HEK293 (cell line): ENCODE measurements around the gene ARHGEF7.

ENCODE experiments used
- CTCF ChIP-seq: fragments of 450-650 bp; formaldehyde crosslinking; IDR thresholded peaks from 2 replicates; pipeline ENCODE4 v1.5.1; 2016; ENCODE audit warnings: missing biosample characterization, missing genetic modification characterization
- KLF7 ChIP-seq: fragments of 450-650 bp; formaldehyde crosslinking; IDR thresholded peaks from 2 replicates; pipeline ENCODE4 v1.5.1; 2016; ENCODE audit warnings: missing biosample characterization, missing genetic modification characterization, borderline replicate concordance
- PATZ1 ChIP-seq: fragments of 450-650 bp; formaldehyde crosslinking; IDR thresholded peaks from 2 replicates; pipeline ENCODE4 v1.5.1; 2016; ENCODE audit warnings: missing biosample characterization, missing genetic modification characterization
- REST ChIP-seq: fragments of 450-650 bp; formaldehyde crosslinking; IDR thresholded peaks from 2 replicates; pipeline ENCODE4 v1.5.1; 2016; ENCODE audit warnings: missing biosample characterization, missing genetic modification characterization
- TRIM28 ChIP-seq: IDR thresholded peaks from 2 replicates; pipeline ENCODE4 v1.6.1; 2011; ENCODE audit warnings: low read length, control low read depth, borderline replicate concordance
- ZFP41 ChIP-seq: fragments of 450-650 bp; formaldehyde crosslinking; IDR thresholded peaks from 2 replicates; pipeline ENCODE4 v1.5.1; 2016; ENCODE audit warnings: missing biosample characterization, missing genetic modification characterization, borderline replicate concordance
- ZNF26 ChIP-seq: fragments of 450-650 bp; formaldehyde crosslinking; IDR thresholded peaks from 2 replicates; pipeline ENCODE4 v1.5.1; 2016; ENCODE audit warnings: missing biosample characterization, missing genetic modification characterization
- ZNF292 ChIP-seq: fragments of 450-650 bp; formaldehyde crosslinking; IDR thresholded peaks from 2 replicates; pipeline ENCODE4 v1.5.1; 2016; ENCODE audit warnings: low read depth, missing biosample characterization, missing genetic modification characterization, borderline replicate concordance

- TF ChIP-seq TRIM28 (no peak), ZFP41 (tag by site-specific recombination) (no peak), PATZ1 (tag by site-specific recombination) (no peak), CTCF (tag by site-specific recombination) (no peak), ZNF292 (tag by site-specific recombination) (no peak), KLF7 (tag by site-specific recombination) (no peak), ZNF26 (tag by site-specific recombination) (no peak), REST (tag by site-specific recombination) (no peak)
Measured at GRCh38 chr13:111111376-111111937, 3.7 kb upstream of the ARHGEF7 start.
